Mucosa of stomach (tissue), 1 donor: Measurements from ENCODE around the gene ITGA2.
"Not testable (repeated sequence)": the region's sequence is repeated elsewhere in the genome, so short reads cannot be mapped to it uniquely, and the experiment has no call there.

ENCODE experiments used
- H3K27me3 ChIP-seq: one replicate; pipeline ENCODE4 v1.7.0; 2013; ENCODE audit warnings: mild to moderate bottlenecking, low read length; ENCODE audit not compliant: control insufficient read depth, insufficient read depth
- H3K36me3 ChIP-seq: one replicate; pipeline ENCODE4 v1.7.0; 2013; ENCODE audit warnings: low read length; ENCODE audit not compliant: control insufficient read depth, insufficient read depth
- H3K4me1 ChIP-seq: one replicate; pipeline ENCODE4 v1.7.0; 2013; ENCODE audit warnings: mild to moderate bottlenecking, low read length; ENCODE audit not compliant: control insufficient read depth, insufficient read depth
- H3K4me3 ChIP-seq: one replicate; pipeline ENCODE4 v1.7.0; 2013; ENCODE audit warnings: low read length
- H3K9ac ChIP-seq: one replicate; pipeline ENCODE4 v1.7.0; 2013; ENCODE audit warnings: mild to moderate bottlenecking, low read length, moderate library complexity
- H3K9me3 ChIP-seq: one replicate; pipeline ENCODE4 v1.7.0; 2013; ENCODE audit warnings: mild to moderate bottlenecking, low read length, moderate library complexity; ENCODE audit not compliant: control insufficient read depth
- donor health status: Pancreatic carcinoma.

ITGA2 gene

DNA sequence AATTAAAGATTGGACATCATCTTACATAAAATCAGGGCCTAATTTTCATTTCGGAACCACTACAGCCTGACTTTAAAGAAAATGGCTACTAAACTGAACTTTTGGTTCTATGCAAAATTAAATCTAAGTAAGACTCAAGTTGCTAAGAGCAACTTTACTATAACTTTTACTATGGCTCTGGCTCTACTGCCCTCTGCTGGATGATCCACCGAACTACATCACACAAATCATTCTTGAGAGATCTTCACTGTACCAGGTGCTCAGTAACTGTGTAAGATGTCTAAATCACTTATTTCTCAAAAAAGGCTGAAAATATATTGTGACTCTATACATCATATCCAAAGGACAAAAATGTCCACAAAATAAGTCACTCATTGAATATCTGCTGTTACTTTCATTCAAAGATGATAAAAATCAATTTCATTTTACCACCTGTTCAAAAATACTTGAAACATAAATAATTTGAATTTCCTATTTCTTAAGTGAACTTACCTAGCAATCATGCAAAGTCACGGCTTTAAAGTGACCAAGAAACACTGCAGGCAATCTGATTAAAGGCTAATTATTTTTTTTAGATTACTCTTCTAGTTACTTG is 106.9 kb downstream of the ITGA2 start:
- Histone ChIP-seq H3K27me3 (no peaks in the 10 kb centered on the region), H3K9ac (no peak overlapping the region), H3K36me3 (no peaks in the 10 kb centered on the region), H3K4me1 (no peaks in the 10 kb centered on the region), H3K9me3 (no peaks in the 10 kb centered on the region), H3K4me3 (no peak overlapping the region)

DNA sequence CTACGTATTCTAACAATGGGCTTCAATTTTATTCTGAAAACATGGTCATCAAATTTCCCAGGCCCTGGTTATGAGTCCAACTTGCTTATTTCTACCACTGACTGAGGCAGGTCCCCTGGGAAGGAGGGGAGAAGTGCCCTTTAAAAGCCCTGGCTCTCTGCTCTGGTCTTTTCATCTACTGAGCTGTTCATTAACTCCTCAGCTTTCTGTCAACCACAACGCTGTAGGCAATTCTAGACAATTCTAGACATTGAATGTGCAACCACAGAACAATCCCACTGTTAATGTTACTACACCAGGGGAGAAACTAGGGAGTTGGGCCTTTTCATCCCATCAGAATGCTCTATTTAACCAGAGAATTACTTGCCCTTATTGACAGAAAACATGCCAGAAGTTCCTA is 110.4 kb downstream of the ITGA2 start:
- Histone ChIP-seq H3K27me3 (no peaks in the 10 kb centered on the region), H3K36me3 (no peaks in the 10 kb centered on the region), H3K4me1 (no peaks in the 10 kb centered on the region), H3K9ac (no peak overlapping the region), H3K9me3 (no peaks in the 10 kb centered on the region), H3K4me3 (no peak overlapping the region)

- no peaks in the 10 kb centered on the region for H3K4me1 ChIP-seq
- no peaks in the 10 kb centered on the region for H3K9me3 ChIP-seq
- H3K36me3 ChIP-seq: no peaks in the 10 kb centered on the region
- H3K27me3 ChIP-seq: no peaks in the 10 kb centered on the region
- no peak overlapping the region for H3K9ac ChIP-seq
- no peak overlapping the region for H3K4me3 ChIP-seq
Measured at GRCh38 chr5:53100606-53101005, 111.5 kb downstream of the ITGA2 start.

DNA sequence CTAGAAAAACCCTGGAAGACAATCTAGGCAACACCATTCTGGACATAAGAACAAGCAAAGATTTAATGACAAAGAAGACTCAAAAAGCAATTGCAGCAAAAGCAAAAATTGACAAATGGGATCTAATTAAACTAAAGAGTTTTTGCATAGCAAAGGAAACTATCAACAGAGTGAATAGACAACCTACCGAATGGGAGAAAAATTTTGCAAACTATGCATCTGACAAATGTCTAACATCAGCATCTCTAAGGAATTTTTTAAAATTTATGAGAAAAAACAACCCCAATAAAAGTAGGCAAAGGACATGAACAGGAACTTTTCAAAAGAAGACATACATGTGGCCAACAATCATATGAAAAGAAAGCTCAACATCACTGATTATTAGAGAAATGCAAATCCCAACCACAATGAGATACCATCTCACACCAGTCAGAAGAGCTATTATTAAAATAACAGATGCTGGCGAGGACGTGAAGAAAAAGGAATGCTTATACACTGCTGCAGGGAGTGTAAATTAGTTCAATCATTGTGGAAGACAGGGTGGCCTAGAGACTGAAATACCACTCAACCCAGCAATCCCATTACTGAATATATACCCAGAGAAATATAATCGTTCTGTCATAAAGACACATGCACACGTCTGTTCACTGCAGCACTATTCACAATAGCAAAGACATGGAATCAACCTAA is 116.6 kb downstream of the ITGA2 start:
- no peak overlapping the region for H3K4me3 ChIP-seq
- no peaks in the 10 kb centered on the region for H3K36me3 ChIP-seq
- no peak overlapping the region for H3K9ac ChIP-seq
- H3K4me1 ChIP-seq: no peaks in the 10 kb centered on the region
- H3K9me3 ChIP-seq: no peaks in the 10 kb centered on the region
- H3K27me3 ChIP-seq: no peaks in the 10 kb centered on the region

GRCh38 chr5:53109056-53109442 is 119.9 kb downstream of the ITGA2 start:
- no peaks in the 10 kb centered on the region for H3K4me1 ChIP-seq
- H3K9ac ChIP-seq: peak overlapping the region; percentile 51
- H3K9me3 ChIP-seq: no peaks in the 10 kb centered on the region
- no peaks in the 10 kb centered on the region for H3K36me3 ChIP-seq
- peak overlapping the region; percentile 75 for H3K4me3 ChIP-seq
- no peaks in the 10 kb centered on the region for H3K27me3 ChIP-seq

- Histone ChIP-seq H3K9ac (peak within 1 kb of the TSS; percentile 78), H3K36me3 (no peaks in the 10 kb centered on the region), H3K9me3 (no peaks in the 10 kb centered on the region), H3K4me3 (peak within 1 kb of the TSS; percentile 75), H3K27me3 (no peaks in the 10 kb centered on the region), H3K4me1 (no peaks in the 10 kb centered on the region)
Measured at GRCh38 chr5:53109443-53110127, 120.4 kb downstream of the ITGA2 start, which contains the start of gene MOCS2. TSS of gene MOCS2 (minus strand) at chr5:53109757. CDS start at chr5:53107174, 2,583 bp downstream.

- Histone ChIP-seq H3K27me3 (no peaks in the 10 kb centered on the region), H3K4me1 (no peaks in the 10 kb centered on the region), H3K9me3 (no peaks in the 10 kb centered on the region), H3K36me3 (no peaks in the 10 kb centered on the region), H3K4me3 (peak overlapping the region; percentile 75), H3K9ac (peak overlapping the region; percentile 78)
Measured at GRCh38 chr5:53110156-53110555, 121.0 kb downstream of the ITGA2 start.

DNA sequence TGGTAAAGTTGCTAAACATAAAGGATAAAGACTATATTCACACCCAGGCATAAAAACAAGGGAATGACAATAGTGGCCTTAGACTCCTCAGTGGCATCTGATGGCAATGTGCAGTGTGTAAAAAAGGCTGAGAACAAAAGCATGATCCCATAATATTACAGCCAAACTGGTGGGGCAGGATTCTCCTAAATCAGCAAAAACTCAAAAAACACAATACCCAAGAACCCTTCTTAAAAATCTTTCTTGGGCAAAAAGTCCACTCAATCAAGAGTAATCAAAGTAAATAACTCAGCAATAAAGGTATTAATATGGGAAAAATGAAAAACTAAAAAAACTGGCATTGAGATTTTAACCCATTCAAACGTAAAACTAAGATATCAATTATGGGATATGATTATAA is 122.0 kb downstream of the ITGA2 start:
- no peak overlapping the region for H3K4me3 ChIP-seq
- no peaks in the 10 kb centered on the region for H3K9me3 ChIP-seq
- H3K36me3 ChIP-seq: no peaks in the 10 kb centered on the region
- H3K4me1 ChIP-seq: no peaks in the 10 kb centered on the region
- no peak overlapping the region for H3K9ac ChIP-seq
- H3K27me3 ChIP-seq: no peaks in the 10 kb centered on the region

- not testable (repeated sequence) for H3K9me3 ChIP-seq, H3K9ac ChIP-seq, H3K4me3 ChIP-seq, H3K4me1 ChIP-seq, H3K27me3 ChIP-seq, H3K36me3 ChIP-seq
Measured at GRCh38 chr5:53112307-53112706, 123.2 kb downstream of the ITGA2 start.

DNA sequence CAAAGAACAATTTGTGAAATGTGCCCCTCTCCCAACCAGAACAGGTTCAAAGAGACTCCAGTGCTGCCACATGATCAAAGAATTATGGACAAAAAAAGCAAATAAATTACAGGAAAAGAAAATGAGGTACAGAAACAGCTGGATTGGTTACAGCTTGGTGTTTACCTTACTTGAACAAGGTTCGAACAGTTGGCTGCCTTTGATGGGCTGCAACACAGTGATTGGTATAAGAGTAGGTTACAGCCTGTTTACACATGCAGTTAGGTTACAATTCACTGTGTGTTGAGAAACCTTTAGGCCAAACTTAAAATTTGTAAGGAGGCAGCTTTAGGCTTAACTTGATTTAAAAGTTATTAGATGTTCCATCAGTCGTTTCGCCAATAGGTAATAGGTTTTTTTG is 123.8 kb downstream of the ITGA2 start:
- Histone ChIP-seq H3K36me3 (no peaks in the 10 kb centered on the region), H3K4me3 (no peak overlapping the region), H3K27me3 (no peaks in the 10 kb centered on the region), H3K4me1 (no peaks in the 10 kb centered on the region), H3K9ac (no peak overlapping the region), H3K9me3 (no peaks in the 10 kb centered on the region)

- Histone ChIP-seq H3K27me3 (no peaks in the 10 kb centered on the region), H3K4me3 (no peak overlapping the region), H3K9ac (no peak overlapping the region), H3K36me3 (no peaks in the 10 kb centered on the region), H3K4me1 (peaks cover 5% of the 10 kb centered on the region), H3K9me3 (no peaks in the 10 kb centered on the region)
Measured at GRCh38 chr5:53113947-53114346, 124.8 kb downstream of the ITGA2 start.

- no peak overlapping the region for H3K9ac ChIP-seq
- H3K27me3 ChIP-seq: no peaks in the 10 kb centered on the region
- no peak overlapping the region for H3K4me3 ChIP-seq
- no peaks in the 10 kb centered on the region for H3K36me3 ChIP-seq
- peaks cover 13% of the 10 kb centered on the region for H3K4me1 ChIP-seq
- no peaks in the 10 kb centered on the region for H3K9me3 ChIP-seq
Measured at GRCh38 chr5:53114988-53115387, 125.8 kb downstream of the ITGA2 start.
